Stimulated activated CD8-positive, alpha-beta memory T cell treated with anti-CD3 and anti-CD28 coated beads, Interleukin-7, amount 100 ng/mL, for 48 hours (primary cell): ENCODE data around the gene KIFC3.
"Not testable (repeated sequence)": the region's sequence is repeated elsewhere in the genome, so short reads cannot be mapped to it uniquely, and the experiment has no call there.

ENCODE experiments used
- DNase-seq, 2 donors: peaks; one replicate each; pipeline ENCODE4 v3.0.0-alpha.2; 2020; ENCODE audit warnings: low read depth in 1 of 2; ENCODE audit errors: extremely low read depth in 1 of 2

The KIFC3 gene

GRCh38 chr16:57805176-57805575 is 2.9 kb upstream of the KIFC3 start:
- DNase-seq = no peak

DNA sequence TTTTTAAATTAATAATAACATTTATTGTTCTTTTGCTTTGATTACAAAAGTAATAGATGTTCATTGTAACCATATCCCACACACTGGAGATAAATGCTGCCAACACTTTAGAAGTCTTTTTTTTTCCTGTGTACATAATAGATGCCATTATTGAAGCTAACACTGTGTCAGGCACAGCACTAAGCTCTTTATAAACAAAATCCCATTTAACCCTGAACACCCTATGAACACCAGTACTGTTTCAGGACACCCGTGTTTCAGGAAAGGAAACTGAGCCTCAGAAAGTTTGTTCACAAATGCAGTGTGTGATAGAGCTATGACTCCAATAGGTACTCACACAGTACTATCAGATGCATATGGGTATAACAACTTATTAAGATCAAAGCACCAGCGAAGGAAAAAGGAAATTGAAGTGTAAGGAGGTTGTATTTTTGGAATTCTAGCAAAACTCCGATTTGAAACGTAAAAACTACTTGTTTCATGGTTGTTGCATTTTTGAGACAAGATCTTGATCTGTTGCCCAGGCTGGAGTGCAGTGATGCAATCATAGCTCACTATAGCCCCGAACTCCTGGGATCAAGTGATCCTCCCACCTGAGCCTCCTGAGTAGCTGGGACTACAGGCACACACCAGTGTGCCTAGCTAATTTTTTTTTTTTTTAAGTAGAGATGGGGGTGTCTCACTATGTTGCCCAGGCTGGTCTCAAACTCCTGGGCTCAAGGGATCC is 2.0 kb upstream of the KIFC3 start:
- DNase-seq = no peak

GRCh38 chr16:57803134-57803990 is 1.1 kb upstream of the KIFC3 start:
- DNase-seq = no peak

DNA sequence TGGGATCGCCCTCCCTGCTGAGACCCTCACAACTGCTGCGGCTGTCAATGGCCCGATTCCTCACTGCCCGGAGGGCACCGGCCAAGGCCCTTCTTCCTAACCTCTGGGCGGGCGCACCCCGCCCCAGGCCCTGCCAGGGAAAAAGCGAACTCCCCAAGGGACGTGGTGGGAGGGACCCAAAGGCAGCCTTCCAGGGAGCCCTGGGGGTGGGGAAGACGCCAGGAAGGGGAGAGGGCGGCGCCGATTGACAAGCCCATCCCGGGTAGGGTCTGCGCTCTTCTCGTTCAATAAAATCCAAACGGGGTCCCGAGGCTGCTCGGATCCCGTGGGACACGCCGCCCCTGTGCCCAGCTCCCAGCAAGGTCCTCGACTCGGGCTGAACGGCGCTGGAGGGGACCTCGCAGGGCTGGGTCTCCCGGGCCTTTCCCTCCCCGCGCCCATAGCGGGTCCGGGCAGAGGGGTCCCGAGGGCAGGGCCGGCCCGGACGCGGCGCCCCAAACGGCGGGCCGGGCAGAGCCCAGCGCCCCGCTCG is 416 bp downstream of the KIFC3 start:
- DNase-seq = no peak

DNA sequence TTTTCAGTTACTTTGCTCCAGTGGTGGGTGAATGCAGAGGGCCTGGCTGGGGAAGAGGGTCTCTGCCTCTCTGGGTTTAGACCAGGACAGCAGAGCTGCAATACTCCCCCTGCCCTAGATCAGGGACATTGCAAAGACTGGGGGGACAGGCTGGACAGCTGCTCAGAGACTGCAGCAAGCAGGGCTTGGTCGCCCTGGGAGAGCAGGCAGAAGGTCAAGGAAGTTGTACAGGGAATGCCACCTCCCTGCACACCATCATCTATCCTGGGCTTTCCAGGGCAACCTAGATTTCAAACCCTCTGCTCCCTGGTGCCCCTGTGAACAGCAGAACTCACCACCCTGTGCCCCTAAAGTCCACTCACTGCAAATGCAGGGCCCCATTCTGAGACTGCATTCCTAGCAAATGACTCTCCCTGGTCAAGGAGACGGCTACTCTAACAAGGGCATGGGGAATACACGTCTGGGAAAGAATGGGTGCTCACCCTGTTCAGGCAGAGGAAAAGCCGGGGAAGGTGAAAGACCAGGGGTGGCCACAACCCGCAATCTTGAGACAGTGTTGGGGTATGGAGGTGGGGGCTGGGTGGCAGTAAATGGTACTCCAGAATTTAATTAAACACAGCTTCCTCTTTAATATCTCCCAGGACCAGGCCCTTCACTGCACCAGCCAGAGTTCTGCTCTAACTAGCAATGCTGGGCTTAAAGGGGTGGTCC is 1.0 kb downstream of the KIFC3 start:
- no peak for DNase-seq

DNA sequence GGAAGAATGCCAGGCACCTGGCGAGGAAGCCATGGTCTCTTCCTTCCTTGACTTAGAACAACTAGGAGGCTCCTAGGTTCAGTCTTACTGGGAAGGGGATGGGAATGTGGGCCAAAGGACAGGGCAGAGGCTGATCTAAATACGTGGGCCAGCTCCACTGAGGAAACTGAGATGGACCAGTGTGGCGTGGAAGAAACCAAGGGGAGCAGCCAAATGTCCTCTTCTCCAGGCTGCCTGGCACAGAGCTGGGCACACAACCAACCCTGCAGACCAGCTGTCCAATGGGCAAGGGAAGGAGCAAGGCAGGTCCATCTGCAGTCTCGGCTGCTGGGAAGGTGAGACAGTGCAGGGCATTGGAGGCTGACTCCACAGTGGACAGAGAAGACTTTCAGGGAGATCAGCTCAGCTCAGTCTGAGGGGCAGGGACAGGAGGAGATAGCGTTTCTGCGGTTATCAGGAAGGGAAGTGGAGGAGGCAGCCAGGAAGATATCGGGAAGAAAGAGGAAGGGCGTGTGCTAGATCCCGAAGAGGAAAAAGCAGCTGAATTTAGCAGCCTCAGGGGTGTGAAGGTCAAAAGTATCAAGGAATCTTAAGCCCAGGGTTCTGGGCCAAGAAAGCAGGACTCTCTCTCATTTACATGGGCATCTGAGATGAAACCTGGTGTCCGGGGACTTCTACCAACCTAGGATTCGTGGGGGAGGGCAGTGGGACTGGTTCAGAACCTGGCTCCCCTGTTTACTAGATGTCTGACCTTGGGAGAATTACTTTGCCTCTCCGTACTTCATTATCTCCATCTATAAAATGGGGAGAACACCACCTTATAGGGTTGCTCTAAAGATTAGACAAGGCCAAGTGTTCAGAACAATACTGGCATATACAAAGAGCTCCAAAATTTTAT is 1.8 kb downstream of the KIFC3 start:
- DNase-seq = no peak

DNA sequence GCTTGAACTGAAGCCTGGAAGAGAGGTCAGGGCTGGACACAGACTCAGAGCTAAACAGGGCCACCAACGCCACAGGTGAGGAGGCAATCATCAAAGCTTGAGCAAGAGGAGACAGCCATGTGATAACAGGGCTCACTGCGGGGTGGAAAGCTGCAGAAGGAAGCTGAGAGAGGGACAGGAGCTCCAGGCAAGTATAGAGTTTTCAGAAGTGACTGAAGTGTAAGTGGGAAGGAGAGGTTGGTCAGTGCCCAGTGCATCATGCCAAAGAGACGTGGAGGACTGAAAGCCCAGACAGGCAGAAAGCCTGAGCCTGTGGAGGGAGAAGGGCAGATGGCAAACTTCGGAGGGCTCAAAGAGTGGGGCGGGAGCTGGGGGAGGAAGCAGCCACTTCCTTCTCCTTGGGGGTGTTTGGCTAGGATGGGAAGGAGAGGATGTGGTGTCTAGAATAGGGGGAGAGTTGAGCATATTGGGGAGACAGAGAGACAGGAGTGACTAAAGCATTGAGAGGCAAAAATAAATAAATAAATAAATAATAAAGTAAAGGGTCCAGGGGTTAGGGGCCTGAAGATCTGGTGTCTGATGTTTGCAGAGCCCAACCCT is 2.6 kb downstream of the KIFC3 start:
- no peak for DNase-seq

DNA sequence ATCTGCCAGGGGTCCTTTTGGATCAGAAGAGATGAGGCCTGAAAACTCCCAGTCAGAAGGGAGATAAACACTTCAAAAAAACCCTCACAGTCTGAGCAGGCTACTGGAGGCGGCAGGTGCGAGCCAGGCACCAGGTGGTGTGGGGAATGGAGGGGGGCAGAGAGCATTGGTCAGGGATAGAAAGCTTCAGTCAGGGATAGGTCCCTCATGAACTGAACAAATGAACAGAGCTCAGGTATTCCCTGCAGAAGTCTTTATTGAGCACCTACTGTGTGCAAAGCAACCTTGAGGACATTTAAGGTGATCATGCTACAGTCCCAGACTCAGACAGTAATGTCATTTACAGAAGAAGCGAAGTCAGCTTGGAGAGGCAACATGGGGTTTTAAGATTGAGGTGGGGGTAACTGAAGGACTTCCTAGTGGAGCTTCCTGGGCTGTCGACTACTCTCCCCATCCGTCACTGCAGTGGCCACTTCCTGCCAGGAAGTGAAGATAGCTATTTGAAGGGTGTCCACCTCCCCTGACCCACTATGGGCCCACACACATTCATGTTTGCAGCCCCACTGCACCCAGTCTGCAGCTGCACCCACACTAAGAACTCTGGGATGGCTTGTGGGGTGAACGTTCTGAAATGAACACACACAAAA is 3.2 kb downstream of the KIFC3 start:
- DNase-seq = no peak

DNA sequence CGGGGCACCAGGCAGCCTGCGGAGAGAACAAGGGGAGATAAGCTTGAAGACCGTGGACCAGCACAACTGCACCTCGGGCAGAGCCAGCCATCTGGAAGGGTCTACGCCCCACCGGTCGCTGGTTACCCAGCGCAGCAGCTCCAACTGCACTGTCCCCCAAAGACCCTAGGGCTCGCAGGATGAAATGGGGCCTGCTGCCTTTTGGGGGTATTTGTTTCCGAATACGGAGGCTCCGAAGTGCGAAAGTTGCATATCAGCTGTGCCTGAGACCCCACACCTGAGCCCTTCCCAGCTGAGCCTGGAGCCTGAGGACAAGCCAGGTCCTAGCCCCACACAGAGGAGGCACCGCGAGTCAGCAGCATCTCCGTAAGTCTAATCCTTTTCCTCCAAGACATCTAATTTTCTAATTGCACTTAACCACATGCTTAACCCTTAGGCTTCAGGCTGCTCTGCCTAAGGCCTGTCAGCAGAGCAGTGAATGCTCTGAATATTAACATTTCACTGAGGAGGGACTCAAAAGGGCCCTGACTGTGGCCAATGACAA is 4.0 kb downstream of the KIFC3 start:
- no peak for DNase-seq

- no peak for DNase-seq
Observed at GRCh38 chr16:57797526-57798266, 4.6 kb downstream of the KIFC3 start.

GRCh38 chr16:57797216-57797525 is 5.1 kb downstream of the KIFC3 start:
- no peak for DNase-seq

DNA sequence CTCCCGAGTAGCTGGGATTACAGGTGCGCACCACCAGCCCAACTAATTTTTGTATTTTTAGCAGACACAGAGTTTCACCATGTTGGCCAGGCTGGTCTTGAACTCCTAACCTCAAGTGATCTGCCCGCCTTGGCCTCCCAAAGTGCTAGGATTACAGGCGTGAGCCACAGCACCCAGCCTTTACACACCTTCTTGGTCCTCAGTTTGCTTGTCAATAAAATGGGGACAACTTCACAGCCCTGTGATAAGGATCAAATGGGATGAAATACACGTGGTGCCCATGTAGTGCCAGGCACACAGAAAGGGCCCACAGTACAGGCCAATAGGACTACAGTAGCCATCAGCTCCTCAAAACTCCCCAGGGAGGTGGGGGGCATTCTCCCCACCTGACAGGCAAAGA is 6.3 kb downstream of the KIFC3 start:
- not testable (repeated sequence) for DNase-seq

DNA sequence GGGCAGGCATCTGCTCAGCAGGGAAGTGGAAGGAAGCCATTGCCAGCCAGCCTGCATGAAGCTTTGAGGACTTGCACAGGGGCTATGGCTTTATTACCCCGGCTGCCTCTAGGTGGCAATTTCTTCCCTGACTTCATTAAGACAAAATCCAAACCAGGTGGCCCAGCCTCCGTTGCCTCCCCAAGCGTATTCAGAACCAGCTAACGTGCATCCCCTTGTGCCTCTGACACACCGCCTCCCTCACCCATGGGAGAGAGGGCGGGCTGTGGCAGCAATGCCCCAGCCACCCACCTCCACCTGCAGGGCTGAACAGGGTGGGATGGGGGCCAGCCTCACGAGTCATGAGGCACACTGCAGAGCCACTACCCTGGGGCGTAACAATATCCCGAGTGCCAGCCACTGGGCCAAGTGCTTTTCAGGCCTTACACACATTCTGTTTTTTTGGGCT is 6.8 kb downstream of the KIFC3 start:
- DNase-seq = peak in 1 of 2 donors; percentile 16

- no peak for DNase-seq
Observed at GRCh38 chr16:57794849-57795430, 7.4 kb downstream of the KIFC3 start.

GRCh38 chr16:57791893-57792461 is 10.3 kb downstream of the KIFC3 start:
- DNase-seq = no peak

GRCh38 chr16:57791195-57791892 is 10.9 kb downstream of the KIFC3 start:
- DNase-seq = no peak

GRCh38 chr16:57788951-57789350 is 13.3 kb downstream of the KIFC3 start:
- no peak for DNase-seq
